GM18951 (cell line): Measurements from ENCODE around the gene TAGAP.
"Not testable (repeated sequence)": the region's sequence is repeated elsewhere in the genome, so short reads cannot be mapped to it uniquely, and the experiment has no call there.

Source experiments
- POLR2A ChIP-seq: IDR thresholded peaks from 4 replicates; pipeline ENCODE4 v1.6.1; 2011; ENCODE audit warnings: mild to moderate bottlenecking; ENCODE audit not compliant: insufficient read length, insufficient read depth; ENCODE audit errors: extremely low read depth
- in situ Hi-C: fragments of 300-500 bp; cut with MboI; formaldehyde crosslinking; loops from one replicate; pipeline ENCODE4 v1.12.0; 2022; ENCODE audit warnings: low sequenced_read_pairs, mixed read lengths, inconsistent platforms; ENCODE audit not compliant: unreplicated experiment

Gene TAGAP

DNA sequence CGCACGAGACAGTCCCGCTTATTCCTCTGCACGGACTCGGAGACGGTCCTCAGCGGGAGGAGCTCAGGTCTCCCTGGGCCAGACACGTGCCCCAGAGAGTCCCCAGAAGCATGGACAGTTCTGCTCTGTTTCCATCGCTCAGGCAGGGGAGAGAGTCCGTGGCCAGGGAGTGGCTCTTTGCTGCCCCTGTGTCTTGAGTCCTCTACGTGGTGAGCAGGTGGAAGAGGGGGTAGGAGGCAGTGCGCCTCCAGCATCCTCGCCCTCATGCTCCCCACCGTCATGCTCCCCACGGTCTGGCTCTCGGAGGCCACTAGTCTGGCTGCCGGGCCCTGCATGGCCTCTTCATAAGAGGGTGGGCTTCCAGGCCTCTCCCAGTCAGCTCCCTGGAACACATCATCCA lies 8.9 kb downstream of the TAGAP start:
- in situ Hi-C loops, result no loop called here
- no peak for TF ChIP-seq POLR2A

DNA sequence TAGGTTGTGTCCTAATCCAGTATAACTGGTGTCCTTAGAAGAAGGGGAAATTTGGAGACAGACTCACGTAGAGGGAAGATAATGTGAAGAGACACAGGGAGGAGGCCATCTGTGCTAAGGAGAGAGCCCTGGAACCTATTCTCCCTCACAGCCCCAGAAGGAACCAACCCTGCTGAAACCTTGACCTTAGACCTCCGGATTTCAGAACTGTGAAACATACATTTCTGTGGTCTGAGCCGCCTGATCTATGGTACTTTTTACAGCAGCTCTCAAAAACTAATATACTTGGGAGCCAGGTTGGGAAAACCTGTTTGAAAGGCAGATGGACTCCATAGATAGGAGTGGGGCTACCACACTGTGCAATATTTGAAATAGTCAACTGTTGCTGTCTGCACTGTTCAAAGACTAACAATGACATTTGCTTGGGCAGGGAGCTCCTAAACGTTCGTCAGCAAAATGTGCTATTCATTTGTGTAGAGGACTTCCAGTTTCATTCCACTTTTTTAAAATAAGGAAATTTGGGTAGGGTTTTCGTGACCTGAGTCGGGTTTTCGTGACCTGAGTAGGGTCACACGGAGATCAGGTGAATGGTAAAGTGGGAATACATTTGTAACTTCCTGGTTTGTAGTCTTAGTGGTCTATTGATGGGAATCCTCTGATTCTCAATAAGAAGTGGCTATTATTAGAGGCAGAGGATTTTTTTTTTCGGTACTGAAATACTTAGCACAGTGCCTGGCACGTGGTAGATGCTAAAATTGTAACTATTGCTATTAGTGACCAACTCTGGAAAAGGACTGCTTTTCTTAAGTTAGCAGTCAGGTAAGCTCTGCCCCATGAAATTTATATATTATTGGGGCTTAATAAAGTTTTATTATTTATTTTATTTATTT lies 11.4 kb downstream of the TAGAP start:
- in situ Hi-C loops, result no loop called here
- no peak for TF ChIP-seq POLR2A

DNA sequence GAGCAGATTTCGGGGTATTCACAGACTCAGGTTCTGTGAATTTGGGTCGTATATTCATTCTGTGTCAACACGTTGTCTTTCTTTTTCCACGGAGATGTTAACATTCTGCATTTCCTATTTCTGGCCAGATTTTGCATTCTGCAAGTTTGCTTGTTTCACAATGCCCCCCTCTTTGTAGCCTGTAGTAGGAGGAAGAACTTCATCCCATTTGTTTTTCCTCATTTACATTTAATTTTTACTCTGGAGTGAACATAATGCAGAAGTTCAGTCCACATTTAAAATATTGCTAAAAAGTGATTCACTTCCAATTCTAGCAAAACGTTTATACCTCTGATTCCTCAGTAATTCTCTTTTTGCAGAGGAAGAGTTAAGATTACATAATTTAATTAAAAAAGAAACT lies 12.9 kb downstream of the TAGAP start:
- in situ Hi-C loops, result no loop called here
- TF ChIP-seq POLR2A, result no peak

DNA sequence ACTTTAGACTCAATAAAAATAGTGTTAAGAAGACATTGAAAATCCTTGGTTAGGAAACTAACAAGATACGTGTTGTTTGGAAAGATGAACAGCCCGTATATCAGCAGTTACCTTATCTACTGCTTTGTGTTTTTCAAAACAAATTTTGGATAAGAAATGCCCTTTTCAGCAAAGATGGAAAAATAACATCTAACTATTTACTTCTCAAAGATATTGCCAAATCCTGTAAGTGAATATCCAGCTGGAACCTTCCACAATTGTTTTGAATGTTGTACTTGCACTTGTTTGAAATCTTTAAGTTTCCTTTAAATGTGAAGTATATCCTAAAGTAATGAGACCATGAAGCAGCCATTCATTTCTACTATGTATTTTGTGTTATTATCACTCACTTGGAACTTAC lies 14.6 kb downstream of the TAGAP start:
- no peak for TF ChIP-seq POLR2A
- in situ Hi-C loops, result no loop called here

DNA sequence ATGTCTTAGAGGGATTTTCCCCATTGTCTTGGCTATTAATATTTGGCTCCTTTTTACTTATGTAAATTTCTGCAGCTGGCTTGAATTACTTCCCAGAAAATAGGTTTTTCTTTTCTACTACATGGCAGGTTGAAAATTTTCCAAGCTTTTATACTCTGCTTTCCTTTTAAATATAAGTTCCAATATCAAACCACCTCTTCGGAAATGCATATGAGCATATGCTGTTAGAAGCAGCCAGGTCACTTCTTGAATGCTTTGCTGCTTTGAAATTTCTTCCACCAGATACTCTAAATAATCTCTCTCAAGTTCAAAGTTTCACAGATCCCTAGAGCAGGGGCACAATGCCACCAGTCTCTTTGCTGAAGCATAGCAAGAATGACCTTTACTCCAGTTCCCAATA lies 19.6 kb downstream of the TAGAP start:
- in situ Hi-C loops, result not testable (repeated sequence)

DNA sequence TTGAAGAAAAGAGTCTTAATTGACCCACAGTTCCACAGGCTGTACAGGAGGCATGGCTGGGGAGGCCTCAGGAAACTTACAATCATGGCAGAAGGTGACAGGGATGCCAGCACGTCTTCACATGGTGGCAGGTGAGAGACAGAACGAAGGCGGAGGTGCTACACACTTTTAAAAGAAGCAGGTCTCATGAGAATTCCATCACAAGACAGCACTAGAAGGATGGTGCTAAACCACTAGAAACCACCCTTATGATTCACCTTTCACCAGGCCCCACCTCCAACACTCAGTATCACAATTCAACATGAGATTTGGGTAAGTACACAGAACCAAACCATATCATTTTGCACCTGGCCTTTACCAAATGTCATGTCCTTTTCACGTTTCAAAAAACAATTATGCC lies 20.9 kb downstream of the TAGAP start:
- no peak for TF ChIP-seq POLR2A
- in situ Hi-C loops, result no loop called here

DNA sequence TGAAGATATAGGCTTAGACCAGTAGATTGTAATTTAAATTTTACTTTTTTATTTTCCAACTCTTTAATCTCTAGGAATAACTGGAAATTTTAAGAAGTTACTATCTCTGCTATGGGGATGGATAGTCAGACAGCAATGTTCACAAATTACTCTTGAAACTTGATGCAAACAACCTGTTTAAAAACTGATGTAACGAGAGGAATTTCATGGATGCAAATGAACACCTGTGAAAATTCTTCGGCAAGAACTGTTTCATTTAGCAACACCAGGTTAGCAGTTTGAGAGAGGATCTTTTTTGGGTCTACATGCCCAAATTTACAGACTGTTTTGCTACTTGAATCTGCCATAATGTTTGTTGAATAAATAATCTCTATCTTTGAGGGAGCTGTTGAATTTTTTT lies 24.8 kb downstream of the TAGAP start:
- no peak for TF ChIP-seq POLR2A

DNA sequence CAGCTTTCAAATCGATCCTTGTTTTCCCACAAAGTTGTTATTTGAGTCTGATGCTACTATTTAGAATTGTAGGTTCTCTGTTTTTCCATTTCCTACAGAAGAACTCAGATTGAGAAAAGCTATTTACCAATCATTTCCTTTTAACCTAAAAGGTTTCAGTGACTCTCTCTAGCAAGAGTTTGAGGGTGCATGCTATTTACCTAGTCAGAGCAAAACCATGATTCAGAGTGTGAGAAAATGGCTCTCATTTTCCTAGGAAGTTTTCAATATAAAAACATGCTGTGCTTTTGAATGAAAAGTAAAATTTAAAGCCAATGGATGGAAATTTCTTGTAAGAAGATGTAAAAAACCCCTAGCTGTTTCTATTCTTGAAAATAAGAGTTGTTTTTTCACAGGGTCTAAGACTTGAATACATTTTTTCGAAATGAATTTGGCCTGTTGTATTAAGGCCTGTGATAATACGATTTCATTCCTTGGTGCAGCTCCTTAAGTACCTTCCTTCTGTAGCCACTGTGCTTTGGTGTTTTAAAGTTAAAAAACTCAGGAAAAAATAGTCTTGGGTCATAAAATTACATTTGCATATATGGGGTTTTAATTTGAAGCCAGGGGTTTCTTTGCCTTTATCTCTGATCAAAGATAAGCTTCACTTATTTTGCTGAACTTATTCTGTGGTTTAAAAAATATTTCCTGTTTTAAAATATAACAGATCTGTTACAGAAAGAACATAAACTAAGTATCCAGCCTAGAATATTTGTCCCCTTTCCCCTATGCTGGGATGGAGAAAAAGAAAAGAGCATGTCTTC lies 26.8 kb downstream of the TAGAP start:
- no peak for TF ChIP-seq POLR2A
- in situ Hi-C loops, result no loop called here

More for the DNA sequence above, 24.8 kb downstream of the TAGAP start:
- in situ Hi-C loops, result no loop called here

DNA sequence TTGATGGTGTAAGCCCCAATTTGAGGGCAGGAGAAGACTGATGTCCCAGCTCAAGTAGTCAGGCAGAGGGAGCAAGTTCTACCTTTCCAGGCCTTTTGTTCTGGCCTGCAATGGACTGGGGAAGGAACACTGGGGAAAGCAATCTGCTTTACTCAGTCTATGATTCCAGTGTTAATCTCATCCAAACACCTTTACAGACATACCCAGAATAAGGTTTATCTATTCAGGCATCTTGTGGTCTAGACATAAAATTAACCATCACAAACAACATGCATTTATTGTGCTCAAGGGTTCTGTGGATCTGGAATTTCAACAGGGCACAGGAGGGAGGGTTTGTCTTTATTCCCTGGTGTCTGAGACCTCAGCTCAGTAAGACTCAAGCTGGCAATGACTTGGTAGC lies 30.4 kb downstream of the TAGAP start:
- in situ Hi-C loops, result no loop called here

DNA sequence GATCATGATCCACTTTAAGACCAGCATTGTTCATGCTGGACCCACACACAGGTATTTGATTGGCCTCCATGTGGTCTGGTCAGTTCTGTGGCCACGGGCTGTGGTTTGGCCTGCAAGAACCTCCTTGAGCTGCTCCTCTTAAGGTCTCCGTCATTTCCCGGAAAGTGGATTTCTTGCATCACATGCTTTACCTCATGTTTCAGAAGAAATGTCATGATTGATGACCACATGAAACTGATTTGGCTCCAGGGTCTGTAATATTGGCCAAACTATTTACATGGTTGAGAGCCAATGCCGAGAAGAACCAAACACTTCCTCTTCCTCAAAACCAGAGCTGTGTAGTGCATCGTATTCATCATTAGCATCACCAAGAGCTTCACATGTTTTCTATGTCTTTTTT lies 31.6 kb downstream of the TAGAP start:
- TF ChIP-seq POLR2A, result no peak
- in situ Hi-C loops, result no loop called here

More for the DNA sequence above, 30.4 kb downstream of the TAGAP start:
- no peak for TF ChIP-seq POLR2A

DNA sequence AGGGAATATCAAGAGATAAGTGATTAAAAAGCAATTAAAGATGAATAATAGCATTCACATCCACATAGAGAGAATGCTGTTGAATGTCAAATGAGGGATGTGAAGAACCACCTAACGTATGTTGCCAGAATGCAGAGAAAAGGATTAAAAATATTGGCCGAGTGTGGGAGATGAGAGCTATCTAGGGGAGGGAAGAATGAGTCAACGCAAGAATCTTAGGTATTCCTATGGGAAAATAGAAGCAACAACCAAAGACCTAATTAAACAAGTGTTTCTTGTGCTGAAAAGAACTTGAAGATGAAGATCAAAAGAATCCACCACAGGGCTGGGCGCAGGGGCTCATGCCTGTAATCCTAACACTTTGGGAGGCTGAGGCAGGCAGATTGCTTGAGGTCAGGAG lies 32.6 kb downstream of the TAGAP start:
- TF ChIP-seq POLR2A, result no peak
- in situ Hi-C loops, result no loop called here

DNA sequence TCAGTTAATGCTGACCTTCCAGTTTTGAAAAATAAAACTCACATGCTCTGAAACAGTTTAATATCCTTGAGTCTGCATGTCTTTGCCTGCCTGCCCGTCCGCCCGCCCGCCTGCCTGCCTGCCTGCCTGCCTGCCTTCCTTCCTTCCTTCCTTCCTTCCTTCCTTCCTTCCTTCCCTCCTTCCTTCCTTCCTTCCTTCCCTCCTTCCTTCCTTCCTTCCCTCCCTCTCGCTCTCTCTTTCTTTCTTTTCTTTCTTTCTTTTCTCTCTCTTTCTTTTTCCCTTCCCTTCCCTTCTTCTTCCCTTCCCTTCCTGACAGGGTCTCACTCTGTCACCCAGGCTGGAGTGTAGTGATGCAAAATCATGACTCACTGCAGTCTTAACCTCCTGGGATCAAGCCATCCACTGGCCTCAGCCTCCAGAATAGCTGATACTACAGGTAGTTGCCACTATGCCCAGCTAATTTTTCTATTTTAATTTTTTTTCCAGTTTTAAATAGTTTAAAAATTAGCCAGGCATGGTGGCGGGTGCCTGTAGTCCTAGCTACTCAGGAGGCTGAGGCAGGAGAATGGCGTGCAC lies 34.7 kb downstream of the TAGAP start:
- in situ Hi-C loops, result not testable (repeated sequence)

DNA sequence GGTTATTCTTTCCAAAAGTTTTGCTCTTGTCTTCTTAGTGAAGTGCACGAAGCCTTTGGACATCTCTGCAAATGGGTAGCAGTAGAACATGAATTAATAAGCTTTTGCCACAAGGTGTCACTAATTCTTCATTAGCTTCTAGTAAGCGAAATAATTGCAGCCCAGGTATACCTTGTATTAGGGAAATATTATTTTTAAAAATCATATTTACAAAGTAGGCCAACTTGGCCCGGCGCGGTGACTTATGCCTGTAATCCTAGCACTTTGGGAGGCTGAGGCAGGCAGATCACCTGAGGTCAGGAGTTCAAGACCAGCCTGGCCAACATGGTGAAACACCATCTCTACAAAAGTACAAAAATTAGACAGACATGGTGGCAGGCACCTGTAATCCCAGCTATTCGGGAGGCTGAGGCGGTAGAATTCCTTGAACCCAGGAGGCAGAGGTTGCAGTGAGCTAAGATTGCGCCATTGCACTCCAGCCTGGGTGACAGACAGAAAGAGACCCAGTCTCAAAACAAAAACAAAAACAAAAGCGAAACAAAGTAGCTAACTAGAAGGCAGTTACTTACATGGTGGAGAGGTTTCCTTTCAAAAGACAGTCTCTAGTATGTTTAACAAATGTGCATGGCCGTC lies 36.0 kb downstream of the TAGAP start:
- in situ Hi-C loops, result loop anchor here (5.0 kb wide), 1 partner anchor 94 kb away; no protein-coding TSS in a partner anchor
- no peak for TF ChIP-seq POLR2A
